GM19395 (cell line): ENCODE measurements around the gene HSPB6.

Experiments
- ATAC-seq: cut with Tn5 transposase; IDR thresholded peaks from one replicate; pipeline ENCODE4 v1.9.1; 2021; ENCODE audit warnings: mild to moderate bottlenecking, moderate library complexity; ENCODE audit not compliant: unreplicated experiment

The HSPB6 gene

GRCh38 chr19:35767288-35768081 is 10.7 kb upstream of the HSPB6 start:
- no peak for ATAC-seq

- ATAC-seq = no peak
Observed at GRCh38 chr19:35766571-35767104, 9.8 kb upstream of the HSPB6 start.

DNA sequence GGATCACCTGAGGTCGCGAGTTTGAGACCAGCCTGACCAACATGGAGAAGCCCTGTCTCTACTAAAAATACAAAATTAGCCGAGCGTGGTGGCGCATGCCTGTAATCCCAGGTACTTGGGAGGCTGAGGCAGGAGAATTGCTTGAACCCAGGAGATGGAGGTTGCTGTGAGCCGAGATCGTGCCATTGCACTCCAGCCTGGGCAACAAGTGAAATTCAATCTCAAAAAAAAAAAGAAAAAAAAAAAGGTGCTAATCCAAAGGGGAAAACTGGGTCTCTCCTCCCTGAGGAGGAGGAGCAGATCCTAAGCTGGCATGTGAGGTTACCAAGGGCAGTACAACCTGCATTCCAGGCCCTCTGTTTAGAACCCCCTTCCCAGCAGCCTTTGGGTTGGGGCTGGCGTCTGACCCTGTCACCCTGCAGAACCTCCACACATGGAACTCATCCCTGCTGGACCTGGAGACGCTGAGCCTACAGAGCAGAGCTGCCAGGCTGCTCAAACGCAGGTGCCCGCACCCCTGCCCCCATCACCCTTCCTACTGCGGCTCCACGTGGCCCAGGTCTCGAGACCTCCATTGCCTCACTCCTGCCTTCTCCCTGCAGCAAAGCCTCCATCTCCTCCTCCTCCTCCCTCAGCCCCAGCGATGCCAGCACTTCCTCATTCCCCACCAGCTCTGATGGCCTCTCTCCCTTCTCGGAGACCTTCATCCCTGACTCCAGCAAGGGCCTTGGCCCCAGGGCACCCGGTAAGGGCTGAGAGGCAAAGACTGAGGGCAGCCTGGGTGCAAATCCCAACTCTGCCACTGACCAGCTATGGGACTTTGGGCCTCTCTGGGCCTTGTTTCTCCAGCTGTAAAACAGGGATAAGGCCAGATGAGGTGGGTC is 7.8 kb upstream of the HSPB6 start:
- no peak for ATAC-seq

DNA sequence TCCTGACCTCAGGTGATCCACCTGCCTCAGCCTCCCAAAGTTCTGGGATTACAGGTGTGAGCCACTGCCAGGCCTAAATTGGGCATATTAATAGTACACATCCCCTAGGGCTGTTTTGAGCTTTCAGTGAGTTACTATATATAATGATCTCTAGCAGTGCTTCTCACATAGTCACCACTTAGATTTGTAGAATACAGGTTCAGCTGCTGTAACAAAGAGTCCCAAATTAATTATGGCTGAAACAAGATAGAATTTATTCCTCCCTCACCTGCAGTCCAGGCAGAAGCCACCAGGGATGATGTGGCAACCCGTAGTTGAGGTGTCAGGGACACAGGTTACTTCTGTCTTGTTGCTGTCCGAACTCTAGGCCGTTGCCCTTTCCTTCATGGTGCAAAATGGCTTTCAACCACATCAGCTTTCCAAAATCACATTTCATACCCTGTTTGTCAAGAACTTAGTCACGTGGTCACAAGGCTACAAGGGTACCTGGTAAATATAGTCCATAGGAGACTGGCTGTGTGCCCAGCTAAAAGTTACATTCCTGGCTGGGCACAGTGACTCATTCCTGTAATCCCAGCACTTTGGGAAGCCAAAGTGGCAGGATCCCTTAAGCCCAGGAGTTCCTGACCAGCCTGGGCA is 4.0 kb upstream of the HSPB6 start:
- no peak for ATAC-seq

GRCh38 chr19:35759697-35760096 is 2.9 kb upstream of the HSPB6 start:
- no peak for ATAC-seq

- peak; percentile 97 for ATAC-seq
Observed at GRCh38 chr19:35757749-35758608, 1.1 kb upstream of the HSPB6 start, which contains the start of gene PROSER3. TSS of gene PROSER3 (plus strand) at chr19:35758176. CDS start at chr19:35758216, 40 bp downstream.

DNA sequence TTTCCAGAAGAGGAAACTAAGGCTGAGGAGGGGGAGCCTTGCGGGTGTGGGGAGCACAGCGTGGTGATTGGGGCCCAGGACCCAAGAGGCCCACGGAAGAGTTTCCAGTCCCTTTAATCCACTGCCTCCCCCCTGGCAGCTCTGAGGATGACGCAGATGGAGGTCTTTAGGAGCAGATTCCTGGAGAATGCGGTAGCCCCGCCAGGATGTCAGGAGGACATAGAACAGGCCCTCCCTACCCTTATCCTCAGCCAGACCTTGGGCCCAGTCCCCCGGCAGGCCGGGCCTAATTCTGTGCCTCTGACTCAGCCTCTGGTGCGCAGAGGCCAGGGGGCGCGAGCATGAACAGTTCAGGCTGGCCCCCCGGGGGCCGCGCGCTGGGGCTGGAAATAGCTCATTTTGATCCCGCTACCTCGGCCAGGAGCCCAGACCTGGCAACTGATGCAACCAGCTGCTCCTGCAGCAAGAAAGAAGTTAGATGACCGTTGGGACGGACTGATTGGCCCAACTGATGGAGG is 461 bp upstream of the HSPB6 start:
- peak; percentile 10 for ATAC-seq

DNA sequence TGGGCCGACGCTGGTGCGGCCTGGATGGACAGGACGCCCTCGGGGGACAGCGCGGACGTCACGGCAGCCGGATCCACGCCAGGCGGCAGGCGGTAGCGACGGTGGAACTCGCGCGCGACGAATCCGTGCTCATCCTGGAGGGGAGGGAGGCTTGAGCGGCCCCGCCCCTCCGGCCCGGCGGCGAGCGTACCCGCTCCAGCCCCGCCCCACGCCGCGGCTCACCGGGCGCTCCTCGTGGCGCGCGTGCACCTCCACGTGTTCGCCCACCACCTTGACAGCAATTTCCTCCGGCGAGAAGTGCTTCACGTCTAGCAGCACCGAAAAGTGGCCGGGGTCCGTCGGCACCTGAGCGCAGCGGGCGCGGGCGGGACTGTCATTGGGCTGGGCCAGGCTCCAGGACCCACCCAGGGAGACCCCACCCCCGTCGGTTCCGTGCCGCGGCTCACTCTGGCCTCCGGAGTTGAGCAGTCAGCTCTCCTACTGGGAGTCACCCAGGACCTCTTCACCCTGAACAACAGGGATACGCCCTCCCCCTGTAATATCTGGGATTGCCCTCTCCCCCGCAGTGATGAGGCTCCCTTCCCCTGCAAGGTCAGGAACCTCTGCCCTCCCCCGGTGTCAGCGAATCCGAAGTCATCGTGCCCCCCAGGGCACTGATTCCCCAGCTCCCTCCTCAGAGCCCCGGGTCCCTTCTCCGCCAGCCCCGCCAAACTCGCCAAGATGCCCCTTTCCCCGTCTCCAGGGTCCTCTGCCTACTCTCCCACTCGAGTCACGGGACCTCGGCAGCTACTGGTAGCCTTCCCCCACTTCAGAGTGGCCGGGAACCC is 1.1 kb downstream of the HSPB6 start:
- ATAC-seq = no peak

DNA sequence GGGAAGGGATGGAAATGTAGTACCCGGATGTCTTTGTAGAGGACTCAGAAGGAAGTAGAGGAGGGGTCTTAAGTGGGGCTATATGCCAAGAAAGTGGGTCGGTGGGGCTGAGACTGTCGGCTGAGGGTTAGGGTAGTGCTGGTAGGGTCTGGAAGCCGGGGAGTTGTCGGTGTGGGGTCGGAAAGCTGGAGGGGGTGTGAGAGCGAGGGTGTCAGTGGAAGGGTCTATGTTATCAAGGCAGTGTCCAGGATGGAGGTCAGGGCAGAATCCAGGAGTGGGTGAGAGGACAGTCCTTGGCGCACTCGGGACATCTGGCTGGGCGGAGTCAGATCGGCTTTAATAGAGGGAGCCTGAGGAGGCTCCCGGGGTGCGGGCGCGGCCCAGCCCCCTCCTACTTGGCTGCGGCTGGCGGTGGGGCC is 1.7 kb downstream of the HSPB6 start:
- ATAC-seq = no peak

- no peak for ATAC-seq
Observed at GRCh38 chr19:35754370-35755130, 2.3 kb downstream of the HSPB6 start.

DNA sequence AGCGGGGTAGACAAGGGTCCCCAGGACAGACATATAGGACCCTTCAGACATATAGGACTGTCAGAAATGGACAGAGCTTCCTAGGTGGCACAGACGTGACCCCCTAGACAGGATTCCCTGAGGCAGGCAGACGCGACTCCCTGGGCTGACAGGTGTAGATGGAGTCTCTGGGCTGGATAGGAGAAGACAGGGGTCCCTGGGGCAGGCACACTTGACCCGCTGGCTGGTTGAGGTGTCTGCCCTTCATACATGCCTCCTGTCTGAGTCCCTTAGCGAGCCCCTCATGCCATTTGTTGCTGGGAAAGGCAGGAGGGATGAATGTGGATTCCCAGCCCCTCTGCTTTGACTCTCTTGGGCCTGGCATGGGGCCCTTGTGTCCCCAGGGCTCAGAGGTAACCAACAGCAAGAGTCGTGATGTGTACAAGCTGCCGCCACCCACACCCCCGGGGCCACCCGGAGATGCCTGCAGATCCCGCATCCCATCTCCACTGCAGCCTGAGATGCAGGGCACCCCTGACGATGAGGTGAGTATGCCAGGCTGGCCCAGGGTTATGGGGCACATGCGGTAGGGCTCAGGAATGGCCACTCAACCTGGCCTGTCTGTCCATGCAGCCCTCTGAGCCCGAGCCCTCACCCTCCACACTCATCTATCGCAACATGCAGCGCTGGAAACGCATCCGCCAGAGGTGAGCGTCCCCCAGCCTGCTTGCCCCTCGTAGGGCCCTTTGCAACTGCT is 3.0 kb downstream of the HSPB6 start:
- no peak for ATAC-seq

DNA sequence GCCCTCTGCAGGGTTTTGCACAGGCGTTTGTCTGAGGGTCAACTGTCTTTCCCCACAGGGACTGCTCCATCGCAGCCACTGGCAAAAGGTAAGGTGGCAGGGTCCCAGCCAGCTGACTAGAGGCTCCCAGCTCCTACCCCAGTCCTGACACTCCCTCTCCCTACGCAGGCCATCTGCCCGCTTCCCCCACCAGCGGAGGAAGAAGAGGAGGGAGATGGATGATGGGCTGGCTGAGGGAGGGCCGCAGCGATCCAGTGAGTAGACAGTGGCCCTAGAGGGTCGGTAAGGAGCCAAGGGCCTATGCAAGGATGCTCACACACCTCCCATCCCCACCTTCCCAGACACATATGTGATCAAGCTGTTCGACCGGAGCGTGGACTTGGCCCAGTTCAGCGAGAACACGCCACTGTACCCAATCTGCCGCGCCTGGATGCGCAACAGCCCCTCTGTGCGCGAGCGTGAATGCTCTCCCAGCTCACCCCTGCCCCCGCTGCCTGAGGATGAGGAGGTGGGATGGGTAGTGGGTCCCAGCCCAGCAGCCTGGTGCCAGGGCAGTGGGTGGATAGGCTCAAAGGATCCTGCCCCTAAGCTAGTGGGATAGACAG is 4.0 kb downstream of the HSPB6 start:
- no peak for ATAC-seq

DNA sequence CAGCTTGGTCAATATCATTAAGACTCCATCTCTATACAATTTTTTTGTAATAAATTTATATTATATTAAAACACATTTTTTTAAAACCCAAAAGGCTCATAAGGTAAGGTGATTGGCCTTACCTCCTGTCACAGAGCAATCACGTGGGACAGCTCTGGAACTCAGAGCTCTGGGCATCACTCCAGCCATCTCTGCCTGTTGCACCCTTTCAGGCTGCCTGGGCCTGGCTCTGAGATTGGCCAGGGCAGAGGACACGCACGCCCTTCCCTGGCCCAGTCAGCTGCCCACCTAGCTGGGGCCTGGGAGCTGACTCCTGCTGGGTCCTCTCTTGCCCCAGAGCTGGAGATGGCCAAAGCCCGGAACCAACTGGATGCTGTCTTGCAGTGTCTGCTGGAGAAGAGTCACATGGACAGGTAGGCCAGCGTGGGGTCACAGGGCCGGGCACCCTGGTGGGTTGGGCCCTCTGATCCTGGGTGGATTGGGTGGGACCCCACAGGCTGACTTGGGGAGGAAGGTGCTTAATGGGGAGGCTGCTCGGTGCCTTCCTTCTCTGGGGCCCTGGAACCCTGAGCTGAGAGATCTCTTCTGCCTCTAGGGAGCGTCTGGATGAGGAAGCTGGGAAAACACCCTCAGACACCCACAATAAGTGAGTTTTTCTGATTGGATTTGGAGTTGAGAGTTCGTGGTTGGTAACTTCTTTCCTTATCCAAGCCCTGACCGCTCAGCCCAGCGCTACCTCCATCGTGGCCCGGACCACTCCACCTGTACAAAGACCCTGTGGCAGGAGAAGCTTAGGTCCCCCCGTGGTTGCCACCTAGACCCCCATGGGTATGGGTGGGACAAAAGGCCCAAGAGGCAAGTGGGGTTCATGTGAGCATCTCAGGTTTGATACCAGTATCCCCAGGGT is 4.7 kb downstream of the HSPB6 start:
- no peak for ATAC-seq

GRCh38 chr19:35750167-35750566 is 6.7 kb downstream of the HSPB6 start:
- ATAC-seq = no peak

DNA sequence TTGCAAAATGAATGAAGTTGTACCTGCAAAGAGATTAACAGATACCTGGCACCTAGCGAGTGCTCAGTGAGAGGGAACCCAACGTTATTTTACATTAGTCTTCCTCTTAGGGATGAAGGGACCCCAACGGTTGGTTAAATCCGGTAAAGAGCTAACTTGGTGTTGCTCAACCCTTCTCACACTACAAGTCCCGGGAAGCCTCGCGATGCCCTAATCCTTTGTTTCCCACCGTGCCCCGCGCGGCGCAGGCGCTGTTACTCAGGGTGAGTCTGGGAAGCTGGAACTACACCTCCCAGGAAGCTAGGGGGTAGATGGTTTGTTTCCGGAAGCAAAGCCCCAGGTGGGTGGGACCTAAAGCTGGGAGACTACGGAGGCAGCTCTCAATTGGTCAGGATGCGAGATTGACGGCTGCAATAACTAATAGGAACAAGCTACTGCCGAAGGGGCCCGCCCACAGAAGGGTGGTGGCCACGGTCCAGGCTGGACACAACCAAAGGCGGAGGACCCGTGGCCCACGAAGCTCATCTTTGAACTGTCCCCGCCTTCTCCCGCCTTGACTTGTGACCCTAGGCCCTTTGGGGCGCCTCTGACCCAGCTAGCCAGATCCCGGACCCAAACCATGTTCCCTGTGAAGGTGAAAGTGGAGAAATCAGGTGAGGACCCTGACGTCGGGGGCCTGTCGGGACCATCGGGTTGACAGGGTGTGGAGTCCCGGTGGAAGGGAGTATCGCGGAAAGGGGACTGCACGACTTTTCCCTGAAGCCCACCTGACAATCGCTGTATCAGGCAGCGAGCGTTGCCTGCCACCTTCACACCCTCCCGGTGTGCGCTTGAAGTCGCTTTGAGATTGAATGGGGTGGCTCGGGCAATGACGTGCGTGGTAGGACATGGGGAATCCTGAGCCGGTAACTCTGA is 8.5 kb downstream of the HSPB6 start, which contains the start of gene LIN37:
LIN37 (plus strand) TSS at position 471 of the 915 bp plus-strand sequence; CDS start at position 620, 149 bp downstream.
- peak; percentile 73 for ATAC-seq
